ENCODE measurements around the gene SLC49A3. TPM values are rescaled to one million over a fixed set of nuclear protein-coding genes. Genes with fewer than 3 reads are reported as not detected.
A peak's percentile ranks its signal among the peaks of the same experiment; 100 is the strongest.

SLC49A3 gene
- total and polyA plus RNA-seq, 2 of the 13 experiments (the other 11 are each of a cell fraction or from before 2014, with no cell fraction given) = 0.07 to 0.17 TPM

DNA sequence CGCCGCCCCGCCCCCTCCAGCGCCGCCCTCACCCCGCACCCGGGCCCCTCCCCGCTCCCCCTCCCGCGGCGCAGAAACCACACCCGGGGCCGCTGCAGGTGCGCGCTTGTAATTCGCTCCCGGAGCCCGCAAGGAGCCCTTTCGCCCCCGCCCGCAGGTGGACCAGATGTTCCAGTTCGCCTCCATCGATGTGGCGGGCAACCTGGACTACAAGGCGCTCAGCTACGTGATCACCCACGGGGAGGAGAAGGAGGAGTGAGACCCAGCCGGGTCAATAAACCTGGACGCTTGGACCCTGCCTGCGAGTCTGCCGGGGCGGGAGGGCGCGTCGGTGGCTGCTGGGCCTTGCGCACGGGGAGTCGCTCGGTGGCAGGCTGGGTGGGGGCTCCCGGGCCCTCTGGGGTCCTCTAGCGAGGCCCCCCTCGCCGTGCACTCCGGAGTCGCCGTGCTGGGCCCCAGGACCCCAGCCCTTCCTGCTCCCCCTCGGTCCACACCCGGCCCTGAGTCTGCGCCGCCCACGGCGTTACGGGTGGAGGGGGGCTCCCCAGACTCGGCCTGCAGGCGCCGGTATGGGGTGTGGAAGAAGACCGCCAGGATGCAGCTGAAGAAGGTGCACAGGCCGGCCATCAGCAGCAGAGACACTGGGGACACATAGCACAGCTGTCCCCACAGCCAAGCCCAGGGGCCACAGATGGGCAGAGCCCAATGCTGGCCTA, 7.1 kb downstream of the SLC49A3 start (continued):
- TF ChIP-seq, protein P1, sequence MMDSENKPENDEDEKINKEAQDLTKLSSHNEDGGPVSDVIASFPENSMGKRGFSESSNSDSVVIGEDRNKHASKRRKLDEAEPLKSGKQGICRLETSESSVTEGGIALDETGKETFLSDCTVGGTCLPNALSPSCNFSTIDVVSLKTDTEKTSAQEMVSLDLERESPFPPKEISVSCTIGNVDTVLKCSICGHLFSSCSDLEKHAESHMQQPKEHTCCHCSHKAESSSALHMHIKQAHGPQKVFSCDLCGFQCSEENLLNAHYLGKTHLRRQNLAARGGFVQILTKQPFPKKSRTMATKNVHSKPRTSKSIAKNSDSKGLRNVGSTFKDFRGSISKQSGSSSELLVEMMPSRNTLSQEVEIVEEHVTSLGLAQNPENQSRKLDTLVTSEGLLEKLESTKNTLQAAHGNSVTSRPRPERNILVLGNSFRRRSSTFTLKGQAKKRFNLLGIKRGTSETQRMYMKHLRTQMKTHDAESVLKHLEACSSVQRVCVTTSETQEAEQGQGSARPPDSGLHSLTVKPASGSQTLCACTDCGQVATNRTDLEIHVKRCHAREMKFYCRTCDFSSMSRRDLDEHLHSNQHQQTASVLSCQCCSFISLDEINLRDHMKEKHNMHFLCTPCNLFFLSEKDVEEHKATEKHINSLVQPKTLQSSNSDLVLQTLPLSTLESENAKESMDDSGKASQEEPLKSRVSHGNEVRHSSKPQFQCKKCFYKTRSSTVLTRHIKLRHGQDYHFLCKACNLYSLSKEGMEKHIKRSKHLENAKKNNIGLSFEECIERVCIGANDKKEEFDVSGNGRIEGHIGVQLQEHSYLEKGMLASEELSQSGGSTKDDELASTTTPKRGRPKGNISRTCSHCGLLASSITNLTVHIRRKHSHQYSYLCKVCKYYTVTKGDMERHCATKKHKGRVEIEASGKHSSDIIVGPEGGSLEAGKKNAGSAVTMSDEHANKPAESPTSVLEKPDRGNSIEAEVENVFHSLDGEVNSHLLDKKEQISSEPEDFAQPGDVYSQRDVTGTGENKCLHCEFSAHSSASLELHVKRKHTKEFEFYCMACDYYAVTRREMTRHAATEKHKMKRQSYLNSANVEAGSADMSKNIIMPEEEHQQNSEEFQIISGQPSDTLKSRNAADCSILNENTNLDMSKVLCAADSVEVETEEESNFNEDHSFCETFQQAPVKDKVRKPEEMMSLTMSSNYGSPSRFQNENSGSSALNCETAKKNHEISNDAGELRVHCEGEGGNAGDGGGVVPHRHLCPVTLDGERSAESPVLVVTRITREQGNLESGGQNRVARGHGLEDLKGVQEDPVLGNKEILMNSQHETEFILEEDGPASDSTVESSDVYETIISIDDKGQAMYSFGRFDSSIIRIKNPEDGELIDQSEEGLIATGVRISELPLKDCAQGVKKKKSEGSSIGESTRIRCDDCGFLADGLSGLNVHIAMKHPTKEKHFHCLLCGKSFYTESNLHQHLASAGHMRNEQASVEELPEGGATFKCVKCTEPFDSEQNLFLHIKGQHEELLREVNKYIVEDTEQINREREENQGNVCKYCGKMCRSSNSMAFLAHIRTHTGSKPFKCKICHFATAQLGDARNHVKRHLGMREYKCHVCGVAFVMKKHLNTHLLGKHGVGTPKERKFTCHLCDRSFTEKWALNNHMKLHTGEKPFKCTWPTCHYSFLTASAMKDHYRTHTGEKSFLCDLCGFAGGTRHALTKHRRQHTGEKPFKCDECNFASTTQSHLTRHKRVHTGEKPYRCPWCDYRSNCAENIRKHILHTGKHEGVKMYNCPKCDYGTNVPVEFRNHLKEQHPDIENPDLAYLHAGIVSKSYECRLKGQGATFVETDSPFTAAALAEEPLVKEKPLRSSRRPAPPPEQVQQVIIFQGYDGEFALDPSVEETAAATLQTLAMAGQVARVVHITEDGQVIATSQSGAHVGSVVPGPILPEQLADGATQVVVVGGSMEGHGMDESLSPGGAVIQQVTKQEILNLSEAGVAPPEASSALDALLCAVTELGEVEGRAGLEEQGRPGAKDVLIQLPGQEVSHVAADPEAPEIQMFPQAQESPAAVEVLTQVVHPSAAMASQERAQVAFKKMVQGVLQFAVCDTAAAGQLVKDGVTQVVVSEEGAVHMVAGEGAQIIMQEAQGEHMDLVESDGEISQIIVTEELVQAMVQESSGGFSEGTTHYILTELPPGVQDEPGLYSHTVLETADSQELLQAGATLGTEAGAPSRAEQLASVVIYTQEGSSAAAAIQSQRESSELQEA (CRISPR knock-in tag; IDR thresholded peaks at IDR 0.05; ENCODE audit: not compliant biosample characterization) = peak; percentile 83
- TF ChIP-seq, protein P2, sequence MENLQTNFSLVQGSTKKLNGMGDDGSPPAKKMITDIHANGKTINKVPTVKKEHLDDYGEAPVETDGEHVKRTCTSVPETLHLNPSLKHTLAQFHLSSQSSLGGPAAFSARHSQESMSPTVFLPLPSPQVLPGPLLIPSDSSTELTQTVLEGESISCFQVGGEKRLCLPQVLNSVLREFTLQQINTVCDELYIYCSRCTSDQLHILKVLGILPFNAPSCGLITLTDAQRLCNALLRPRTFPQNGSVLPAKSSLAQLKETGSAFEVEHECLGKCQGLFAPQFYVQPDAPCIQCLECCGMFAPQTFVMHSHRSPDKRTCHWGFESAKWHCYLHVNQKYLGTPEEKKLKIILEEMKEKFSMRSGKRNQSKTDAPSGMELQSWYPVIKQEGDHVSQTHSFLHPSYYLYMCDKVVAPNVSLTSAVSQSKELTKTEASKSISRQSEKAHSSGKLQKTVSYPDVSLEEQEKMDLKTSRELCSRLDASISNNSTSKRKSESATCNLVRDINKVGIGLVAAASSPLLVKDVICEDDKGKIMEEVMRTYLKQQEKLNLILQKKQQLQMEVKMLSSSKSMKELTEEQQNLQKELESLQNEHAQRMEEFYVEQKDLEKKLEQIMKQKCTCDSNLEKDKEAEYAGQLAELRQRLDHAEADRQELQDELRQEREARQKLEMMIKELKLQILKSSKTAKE (CRISPR knock-in tag; IDR thresholded peaks at IDR 0.05; ENCODE audit: borderline replicate concordance) = peak; percentile 38; the same call in 1 of the 2 replicates
- no peak for TF ChIP-seq ZNF207 (IDR thresholded peaks at IDR 0.05; ENCODE audit: borderline replicate concordance)
- TF ChIP-seq, protein P3, sequence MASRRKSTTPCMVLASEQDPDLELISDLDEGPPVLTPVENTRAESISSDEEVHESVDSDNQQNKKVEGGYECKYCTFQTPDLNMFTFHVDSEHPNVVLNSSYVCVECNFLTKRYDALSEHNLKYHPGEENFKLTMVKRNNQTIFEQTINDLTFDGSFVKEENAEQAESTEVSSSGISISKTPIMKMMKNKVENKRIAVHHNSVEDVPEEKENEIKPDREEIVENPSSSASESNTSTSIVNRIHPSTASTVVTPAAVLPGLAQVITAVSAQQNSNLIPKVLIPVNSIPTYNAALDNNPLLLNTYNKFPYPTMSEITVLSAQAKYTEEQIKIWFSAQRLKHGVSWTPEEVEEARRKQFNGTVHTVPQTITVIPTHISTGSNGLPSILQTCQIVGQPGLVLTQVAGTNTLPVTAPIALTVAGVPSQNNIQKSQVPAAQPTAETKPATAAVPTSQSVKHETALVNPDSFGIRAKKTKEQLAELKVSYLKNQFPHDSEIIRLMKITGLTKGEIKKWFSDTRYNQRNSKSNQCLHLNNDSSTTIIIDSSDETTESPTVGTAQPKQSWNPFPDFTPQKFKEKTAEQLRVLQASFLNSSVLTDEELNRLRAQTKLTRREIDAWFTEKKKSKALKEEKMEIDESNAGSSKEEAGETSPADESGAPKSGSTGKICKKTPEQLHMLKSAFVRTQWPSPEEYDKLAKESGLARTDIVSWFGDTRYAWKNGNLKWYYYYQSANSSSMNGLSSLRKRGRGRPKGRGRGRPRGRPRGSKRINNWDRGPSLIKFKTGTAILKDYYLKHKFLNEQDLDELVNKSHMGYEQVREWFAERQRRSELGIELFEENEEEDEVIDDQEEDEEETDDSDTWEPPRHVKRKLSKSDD (CRISPR knock-in tag; IDR thresholded peaks at IDR 0.05; ENCODE audit: low read depth) = 0 out of 2 replicates have a peak, but pooled peaks have one; percentile 21
- peak; percentile 60 for TF ChIP-seq POLR2AphosphoS5 (IDR thresholded peaks at IDR 0.05; ENCODE audit: low read depth, low read length)
- no peak for TF ChIP-seq NFE2L1 (CRISPR knock-in tag; IDR thresholded peaks at IDR 0.05; ENCODE audit: borderline replicate concordance)
- 0 out of 2 replicates have a peak, but pooled peaks have one; percentile 28 for TF ChIP-seq ZNF563 (CRISPR knock-in tag; IDR thresholded peaks at IDR 0.05)
- peak; percentile 3; the same call in 1 of the 2 replicates for TF ChIP-seq SIN3A (IDR thresholded peaks at IDR 0.05; ENCODE audit: borderline replicate concordance, low read depth, low read length)
- TF ChIP-seq ZBTB3 (CRISPR knock-in tag; IDR thresholded peaks at IDR 0.05; ENCODE audit: borderline replicate concordance, low read depth) = peak; percentile 99
- TF ChIP-seq, protein P4, sequence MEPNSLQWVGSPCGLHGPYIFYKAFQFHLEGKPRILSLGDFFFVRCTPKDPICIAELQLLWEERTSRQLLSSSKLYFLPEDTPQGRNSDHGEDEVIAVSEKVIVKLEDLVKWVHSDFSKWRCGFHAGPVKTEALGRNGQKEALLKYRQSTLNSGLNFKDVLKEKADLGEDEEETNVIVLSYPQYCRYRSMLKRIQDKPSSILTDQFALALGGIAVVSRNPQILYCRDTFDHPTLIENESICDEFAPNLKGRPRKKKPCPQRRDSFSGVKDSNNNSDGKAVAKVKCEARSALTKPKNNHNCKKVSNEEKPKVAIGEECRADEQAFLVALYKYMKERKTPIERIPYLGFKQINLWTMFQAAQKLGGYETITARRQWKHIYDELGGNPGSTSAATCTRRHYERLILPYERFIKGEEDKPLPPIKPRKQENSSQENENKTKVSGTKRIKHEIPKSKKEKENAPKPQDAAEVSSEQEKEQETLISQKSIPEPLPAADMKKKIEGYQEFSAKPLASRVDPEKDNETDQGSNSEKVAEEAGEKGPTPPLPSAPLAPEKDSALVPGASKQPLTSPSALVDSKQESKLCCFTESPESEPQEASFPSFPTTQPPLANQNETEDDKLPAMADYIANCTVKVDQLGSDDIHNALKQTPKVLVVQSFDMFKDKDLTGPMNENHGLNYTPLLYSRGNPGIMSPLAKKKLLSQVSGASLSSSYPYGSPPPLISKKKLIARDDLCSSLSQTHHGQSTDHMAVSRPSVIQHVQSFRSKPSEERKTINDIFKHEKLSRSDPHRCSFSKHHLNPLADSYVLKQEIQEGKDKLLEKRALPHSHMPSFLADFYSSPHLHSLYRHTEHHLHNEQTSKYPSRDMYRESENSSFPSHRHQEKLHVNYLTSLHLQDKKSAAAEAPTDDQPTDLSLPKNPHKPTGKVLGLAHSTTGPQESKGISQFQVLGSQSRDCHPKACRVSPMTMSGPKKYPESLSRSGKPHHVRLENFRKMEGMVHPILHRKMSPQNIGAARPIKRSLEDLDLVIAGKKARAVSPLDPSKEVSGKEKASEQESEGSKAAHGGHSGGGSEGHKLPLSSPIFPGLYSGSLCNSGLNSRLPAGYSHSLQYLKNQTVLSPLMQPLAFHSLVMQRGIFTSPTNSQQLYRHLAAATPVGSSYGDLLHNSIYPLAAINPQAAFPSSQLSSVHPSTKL (CRISPR knock-in tag; IDR thresholded peaks at IDR 0.05) = peak; percentile 22; the same call in 1 of the 2 replicates
